ENCODE data around the gene MRPS35.

- TF ChIP-seq POLR2A (IDR thresholded peaks at IDR 0.05), result no peak
- TF ChIP-seq, protein P1, sequence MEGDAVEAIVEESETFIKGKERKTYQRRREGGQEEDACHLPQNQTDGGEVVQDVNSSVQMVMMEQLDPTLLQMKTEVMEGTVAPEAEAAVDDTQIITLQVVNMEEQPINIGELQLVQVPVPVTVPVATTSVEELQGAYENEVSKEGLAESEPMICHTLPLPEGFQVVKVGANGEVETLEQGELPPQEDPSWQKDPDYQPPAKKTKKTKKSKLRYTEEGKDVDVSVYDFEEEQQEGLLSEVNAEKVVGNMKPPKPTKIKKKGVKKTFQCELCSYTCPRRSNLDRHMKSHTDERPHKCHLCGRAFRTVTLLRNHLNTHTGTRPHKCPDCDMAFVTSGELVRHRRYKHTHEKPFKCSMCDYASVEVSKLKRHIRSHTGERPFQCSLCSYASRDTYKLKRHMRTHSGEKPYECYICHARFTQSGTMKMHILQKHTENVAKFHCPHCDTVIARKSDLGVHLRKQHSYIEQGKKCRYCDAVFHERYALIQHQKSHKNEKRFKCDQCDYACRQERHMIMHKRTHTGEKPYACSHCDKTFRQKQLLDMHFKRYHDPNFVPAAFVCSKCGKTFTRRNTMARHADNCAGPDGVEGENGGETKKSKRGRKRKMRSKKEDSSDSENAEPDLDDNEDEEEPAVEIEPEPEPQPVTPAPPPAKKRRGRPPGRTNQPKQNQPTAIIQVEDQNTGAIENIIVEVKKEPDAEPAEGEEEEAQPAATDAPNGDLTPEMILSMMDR (IDR thresholded peaks at IDR 0.05), result no peak
These were observed 71.8 kb downstream of the MRPS35 start for GRCh38 chr12:27782481-27782880.
